Adipose tissue (tissue), 3 donors: Measurements from ENCODE around the gene FGF12. TPM values are rescaled to one million over a fixed set of nuclear protein-coding genes. Genes with fewer than 3 reads are reported as not detected.

Experiments used
- H3K27ac ChIP-seq: one replicate; pipeline ENCODE4 v1.5.1; 2013; ENCODE audit warnings: low read depth, low read length
- WGBS, 3 donors: extraction: QIAGEN DNeasy Blood & Tissue Kit; methylation state at CpG; one replicate each; pipeline ENCODE4 v1.1.7; 2013; 5-methylcytosine and 5-hydroxymethylcytosine counted together
- polyA plus RNA-seq, 3 donors: library from polyadenylated mRNA; stranded (reverse); fragments of 200-250 nt; gene quantifications; one replicate each; pipeline ENCODE4 v1.2.3, GENCODE V29; 2013
- donor health status: healthy with polysubstance abuse.
- donor health status: Bipolar disorder and iron deficiency.
- donor health status: healthy.

The FGF12 gene
- polyA plus RNA-seq, 3 donors = 0.79 to 5.9 (median 2.6) TPM

DNA sequence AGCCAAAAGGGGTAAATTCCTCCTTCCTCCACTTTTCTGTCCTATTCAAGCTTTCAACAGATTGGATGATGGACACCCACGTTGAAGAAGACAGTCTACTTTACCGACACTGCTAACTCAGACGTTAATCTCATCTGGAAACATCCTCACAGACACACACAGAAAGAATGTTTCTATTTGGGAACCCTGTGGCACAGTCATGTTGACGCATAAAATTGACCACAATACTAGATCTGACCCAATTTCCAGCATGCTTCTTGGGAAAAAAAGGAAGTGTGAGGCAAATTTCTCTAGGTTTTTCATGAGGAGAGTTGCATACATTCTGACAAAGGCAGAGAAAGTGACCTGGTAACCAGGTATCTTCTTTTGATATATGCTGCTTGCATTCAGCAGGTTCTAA, 594.1 kb downstream of the FGF12 start:
- no peak overlapping the region for H3K27ac ChIP-seq
- 85 to 97% (median 88%) methylated on average over 4 of the region's 4 CpGs for WGBS, 3 donors

DNA sequence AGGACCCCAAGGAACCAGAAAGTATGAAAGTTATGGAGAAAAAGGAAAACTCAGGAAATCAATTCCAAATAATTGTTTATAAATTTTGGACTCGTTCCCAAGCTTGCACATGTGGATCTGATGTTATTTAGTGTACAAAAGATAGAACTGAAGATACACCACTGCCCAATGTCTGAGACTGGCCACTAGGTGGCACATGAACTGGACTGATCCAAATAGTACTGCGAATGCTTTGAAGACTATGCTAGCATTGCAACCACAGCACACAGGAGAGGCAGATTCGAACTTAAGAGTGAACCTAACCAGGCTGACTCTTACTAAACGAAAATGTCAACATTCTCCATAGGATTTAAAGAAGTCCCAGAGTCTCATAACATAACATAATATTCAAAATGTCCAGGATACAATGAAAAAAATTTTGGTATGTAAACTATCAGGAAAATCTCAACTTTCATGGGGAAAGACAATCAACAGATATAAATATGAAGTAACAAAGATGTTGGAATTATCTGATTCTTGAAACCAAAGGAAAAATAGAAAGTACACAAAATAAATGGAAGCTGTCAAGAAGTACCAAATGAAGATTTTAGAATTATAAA, 596.7 kb downstream of the FGF12 start:
- 20 to 32% (median 27%) methylated on average over 4 of the region's 4 CpGs for WGBS, 3 donors
- no peak overlapping the region for H3K27ac ChIP-seq

GRCh38 chr3:192129586-192129985, 597.8 kb downstream of the FGF12 start:
- no peak overlapping the region for H3K27ac ChIP-seq
- 66 to 81% (median 75%) methylated on average over 1 of the region's 1 CpG for WGBS, 3 donors

- 48 to 66% (median 60%) methylated on average over 4 of the region's 4 CpGs for WGBS, 3 donors
- H3K27ac ChIP-seq = no peak overlapping the region
Measured at GRCh38 chr3:192128922-192129321, 598.4 kb downstream of the FGF12 start.

- WGBS, 3 donors = 60 to 73% (median 64%) methylated on average over 4 of the region's 4 CpGs
- no peak overlapping the region for H3K27ac ChIP-seq
Measured at GRCh38 chr3:192128060-192128459, 599.3 kb downstream of the FGF12 start.

GRCh38 chr3:192122832-192123594, 604.3 kb downstream of the FGF12 start:
- no peak overlapping the region for H3K27ac ChIP-seq
- 78 to 82% (median 79%) methylated on average over 13 of the region's 13 CpGs for WGBS, 3 donors

GRCh38 chr3:192121923-192122322, 605.4 kb downstream of the FGF12 start:
- WGBS, 3 donors = 55 to 76% (median 75%) methylated on average over 3 of the region's 3 CpGs
- no peak overlapping the region for H3K27ac ChIP-seq

GRCh38 chr3:192108820-192109219, 618.5 kb downstream of the FGF12 start:
- no peak overlapping the region for H3K27ac ChIP-seq

- WGBS, 3 donors = 45 to 65% (median 56%) methylated on average over 4 of the region's 4 CpGs
- no peak overlapping the region for H3K27ac ChIP-seq
Measured at GRCh38 chr3:192106543-192106942, 620.8 kb downstream of the FGF12 start.

- WGBS, 3 donors = 85 to 87% (median 86%) methylated on average over 1 of the region's 1 CpG
- no peak overlapping the region for H3K27ac ChIP-seq
Measured at GRCh38 chr3:192092388-192093005, 634.8 kb downstream of the FGF12 start.

DNA sequence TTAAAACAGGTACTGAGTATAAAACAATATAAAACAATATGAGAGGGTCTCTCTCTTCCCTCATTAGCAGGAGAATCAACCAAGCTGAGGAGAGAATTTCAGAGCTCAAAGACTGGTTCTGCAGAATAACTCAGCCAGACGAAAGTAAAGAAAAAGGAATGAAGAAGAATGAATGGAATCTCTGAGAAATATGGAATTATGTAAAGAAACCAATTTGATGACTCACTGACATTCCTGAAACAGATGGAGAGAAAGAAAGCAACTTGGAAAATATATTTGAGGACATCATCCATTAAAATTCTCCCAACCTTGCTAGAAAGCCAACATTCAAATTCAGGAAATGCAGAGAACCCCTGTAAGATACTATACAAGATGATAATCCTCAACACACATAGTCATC, 635.5 kb downstream of the FGF12 start:
- no peak overlapping the region for H3K27ac ChIP-seq
- 17 to 77% (median 70%) methylated on average over 1 of the region's 1 CpG for WGBS, 3 donors

DNA sequence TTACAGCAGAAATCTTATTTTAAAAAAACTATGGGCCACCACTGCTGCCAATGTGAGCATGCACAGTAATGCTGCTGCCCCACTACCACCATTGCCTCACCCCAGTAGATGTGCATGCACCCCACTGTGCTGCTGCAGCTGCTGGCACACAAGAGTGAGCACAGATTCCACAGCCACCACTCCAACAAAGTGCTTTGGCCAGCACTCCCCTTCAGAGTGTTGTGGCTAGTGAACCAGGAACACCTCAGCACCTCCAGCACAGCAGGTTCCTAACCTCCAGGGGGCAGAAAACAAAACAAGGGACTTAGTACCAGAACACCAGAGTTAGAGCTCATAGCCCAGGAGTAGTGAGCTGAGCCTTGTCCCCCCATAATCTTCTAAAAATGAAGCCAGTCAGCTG, 636.8 kb downstream of the FGF12 start:
- no peak overlapping the region for H3K27ac ChIP-seq

Other genes with a start within 250 kb of the FGF12 start
- gene MB21D2, start 190.3 kb upstream of the FGF12 start, polyA plus RNA-seq = 1 to 10 TPM in 2 of 3 donors, under 1 TPM in 1; 0.56 to 5.0 (median 4.6) TPM